Islet of Langerhans (tissue), 1 donor: ENCODE measurements around the gene C4BPA.

Experiments used
- FAIRE-seq: peaks from one replicate; lab custom pipeline; 2011; peaks lifted over from hg19 to GRCh38; lab: Jason Lieb, UNC

Gene C4BPA

GRCh38 chr1:207124389-207124788 lies 20.4 kb downstream of the C4BPA start:
- FAIRE-seq = no peak

GRCh38 chr1:207128336-207128921 lies 24.4 kb downstream of the C4BPA start:
- no peak for FAIRE-seq

- no peak for FAIRE-seq
Measured at GRCh38 chr1:207129053-207129452, 25.0 kb downstream of the C4BPA start.

- FAIRE-seq = no peak
Measured at GRCh38 chr1:207130252-207131036, 26.4 kb downstream of the C4BPA start.

GRCh38 chr1:207131163-207131562 lies 27.1 kb downstream of the C4BPA start:
- no peak for FAIRE-seq

- no peak for FAIRE-seq
Measured at GRCh38 chr1:207134581-207134980, 30.5 kb downstream of the C4BPA start.

- FAIRE-seq = no peak
Measured at GRCh38 chr1:207139616-207140015, 35.6 kb downstream of the C4BPA start.

GRCh38 chr1:207140536-207140935 lies 36.5 kb downstream of the C4BPA start:
- FAIRE-seq = no peak

- FAIRE-seq = no peak
Measured at GRCh38 chr1:207145401-207146058, 41.5 kb downstream of the C4BPA start.

- FAIRE-seq = no peak
Measured at GRCh38 chr1:207151920-207152319, 47.9 kb downstream of the C4BPA start.

- FAIRE-seq = no peak
Measured at GRCh38 chr1:207152792-207153468, 48.9 kb downstream of the C4BPA start.

GRCh38 chr1:207155028-207155427 lies 51.0 kb downstream of the C4BPA start:
- no peak for FAIRE-seq

GRCh38 chr1:207156095-207156494 lies 52.1 kb downstream of the C4BPA start:
- FAIRE-seq = no peak

- FAIRE-seq = no peak
Measured at GRCh38 chr1:207156826-207157225, 52.8 kb downstream of the C4BPA start.

GRCh38 chr1:207164086-207164485 lies 60.1 kb downstream of the C4BPA start:
- no peak for FAIRE-seq

GRCh38 chr1:207172321-207172720 lies 68.3 kb downstream of the C4BPA start:
- FAIRE-seq = no peak

- no peak for FAIRE-seq
Measured at GRCh38 chr1:207172885-207173284, 68.9 kb downstream of the C4BPA start.

GRCh38 chr1:207173396-207173795 lies 69.4 kb downstream of the C4BPA start:
- no peak for FAIRE-seq

GRCh38 chr1:207174913-207175312 lies 70.9 kb downstream of the C4BPA start:
- no peak for FAIRE-seq

- no peak for FAIRE-seq
Measured at GRCh38 chr1:207179036-207179435, 75.0 kb downstream of the C4BPA start.

- FAIRE-seq = no peak
Measured at GRCh38 chr1:207181847-207182246, 77.8 kb downstream of the C4BPA start.

- no peak for FAIRE-seq
Measured at GRCh38 chr1:207186503-207186902, 82.5 kb downstream of the C4BPA start.

GRCh38 chr1:207188901-207189300 lies 84.9 kb downstream of the C4BPA start:
- FAIRE-seq = no peak
